NCI-H2107 treated with DMSO at 0.1 percent for 48 hours (cell line): Measurements from ENCODE around the gene CALR3.
"Not testable (repeated sequence)": the region's sequence is repeated elsewhere in the genome, so short reads cannot be mapped to it uniquely, and the experiment has no call there.

Experiments used
- DNase-seq: peaks from one replicate; lab custom pipeline; 2025; ENCODE audit not compliant: unreplicated experiment; lab: John Stamatoyannopoulos, UW

The CALR3 gene

GRCh38 chr19:16524991-16525734 lies 29.2 kb upstream of the CALR3 start:
- no peak for DNase-seq

DNA sequence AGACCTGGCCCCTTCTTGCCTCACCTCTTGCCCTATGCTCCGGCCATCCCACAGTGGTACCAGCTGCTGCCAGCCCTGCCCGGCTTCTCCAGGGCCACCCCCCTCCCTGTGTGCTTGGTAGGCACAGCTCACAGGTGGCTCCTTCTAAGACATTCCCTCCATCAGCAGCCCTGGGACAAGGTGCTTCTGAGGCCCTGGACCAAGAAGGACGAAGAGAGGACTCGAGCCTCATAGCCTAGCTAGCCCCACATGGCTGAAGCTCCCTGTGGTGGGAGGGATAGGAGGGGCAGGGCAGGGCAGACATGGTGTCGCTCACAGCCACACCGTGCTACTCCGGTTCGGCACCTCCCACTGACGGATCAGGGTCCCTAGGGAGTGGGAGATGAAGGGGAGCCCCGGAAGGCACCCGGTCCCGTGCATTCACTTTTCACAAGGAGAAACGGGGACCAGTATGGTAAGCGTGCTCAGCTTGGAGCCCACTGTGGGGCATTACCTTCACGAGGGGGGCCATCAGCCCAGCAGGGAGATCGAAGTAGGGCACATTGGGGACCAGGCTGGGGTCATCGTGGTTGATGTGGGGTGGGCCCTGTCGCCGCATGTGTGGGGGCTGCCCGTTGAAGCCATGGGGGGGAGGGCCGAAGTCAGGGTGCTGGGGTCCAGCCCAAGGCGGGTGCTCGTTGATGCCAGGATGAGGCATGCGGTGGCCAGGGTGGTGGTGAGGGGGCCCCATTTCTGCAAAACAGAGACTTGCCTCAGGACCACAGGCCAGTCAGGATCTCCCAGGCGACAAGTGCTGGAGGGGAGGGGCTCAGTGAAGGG lies 26.8 kb upstream of the CALR3 start:
- DNase-seq = no peak

DNA sequence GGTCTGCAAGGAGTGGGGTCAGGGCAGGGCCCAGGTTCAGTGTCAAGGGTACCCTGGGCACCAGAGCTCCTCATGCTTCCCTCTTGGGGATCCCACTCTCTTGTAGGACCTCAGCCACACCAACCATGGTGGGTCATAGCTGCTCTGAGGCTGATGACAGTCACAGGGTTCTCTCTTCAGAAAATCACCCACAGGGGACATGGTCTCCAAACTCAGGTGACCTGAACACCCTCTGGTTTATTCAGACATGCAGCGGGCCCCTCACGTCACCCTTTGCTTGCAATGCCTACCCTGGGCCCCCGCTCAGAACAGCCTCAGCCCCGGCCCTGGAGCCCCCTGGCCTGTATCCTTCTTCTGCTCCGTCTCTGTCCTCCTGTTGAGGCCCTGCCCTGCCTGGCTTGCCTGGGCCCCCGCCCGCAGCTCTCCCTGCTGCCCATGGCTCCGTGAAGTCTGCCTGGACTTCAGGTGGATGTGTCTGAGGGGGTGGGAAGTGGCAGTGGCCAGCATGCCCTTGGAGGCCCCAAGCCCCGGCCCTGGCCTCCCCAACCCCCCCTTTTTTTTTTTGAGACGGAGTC lies 25.8 kb upstream of the CALR3 start:
- no peak for DNase-seq

DNA sequence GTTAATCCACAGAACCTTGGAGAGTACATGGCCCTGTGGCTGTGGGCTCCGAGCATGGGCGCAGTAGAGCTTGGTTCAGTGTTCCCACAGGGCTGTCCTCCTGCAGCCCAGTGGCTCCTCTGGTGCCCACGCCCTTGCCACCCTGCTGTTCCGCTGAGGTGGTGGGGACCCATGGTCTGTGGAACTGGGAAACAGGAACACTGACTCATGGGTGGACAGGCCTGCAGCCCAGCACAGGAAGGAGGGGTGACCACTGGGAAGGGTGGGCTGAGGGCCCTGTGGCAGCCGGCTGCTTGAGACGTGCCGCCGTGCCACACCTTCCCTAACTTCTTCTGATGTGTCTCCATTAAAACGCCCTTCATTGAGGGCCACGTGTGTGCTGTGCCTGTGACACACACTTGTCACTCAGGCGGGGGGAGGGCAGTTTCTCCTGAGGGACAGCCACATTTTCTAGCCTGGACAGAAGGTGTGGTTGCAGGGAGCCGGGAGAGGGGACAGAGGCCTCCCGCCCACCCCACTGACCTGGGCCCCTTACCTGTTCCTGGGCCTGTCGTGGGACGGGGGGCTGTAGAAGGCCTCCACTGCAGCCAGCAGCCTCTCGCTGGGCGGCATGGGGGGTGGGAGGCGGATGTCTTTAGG lies 25.1 kb upstream of the CALR3 start:
- no peak for DNase-seq

DNA sequence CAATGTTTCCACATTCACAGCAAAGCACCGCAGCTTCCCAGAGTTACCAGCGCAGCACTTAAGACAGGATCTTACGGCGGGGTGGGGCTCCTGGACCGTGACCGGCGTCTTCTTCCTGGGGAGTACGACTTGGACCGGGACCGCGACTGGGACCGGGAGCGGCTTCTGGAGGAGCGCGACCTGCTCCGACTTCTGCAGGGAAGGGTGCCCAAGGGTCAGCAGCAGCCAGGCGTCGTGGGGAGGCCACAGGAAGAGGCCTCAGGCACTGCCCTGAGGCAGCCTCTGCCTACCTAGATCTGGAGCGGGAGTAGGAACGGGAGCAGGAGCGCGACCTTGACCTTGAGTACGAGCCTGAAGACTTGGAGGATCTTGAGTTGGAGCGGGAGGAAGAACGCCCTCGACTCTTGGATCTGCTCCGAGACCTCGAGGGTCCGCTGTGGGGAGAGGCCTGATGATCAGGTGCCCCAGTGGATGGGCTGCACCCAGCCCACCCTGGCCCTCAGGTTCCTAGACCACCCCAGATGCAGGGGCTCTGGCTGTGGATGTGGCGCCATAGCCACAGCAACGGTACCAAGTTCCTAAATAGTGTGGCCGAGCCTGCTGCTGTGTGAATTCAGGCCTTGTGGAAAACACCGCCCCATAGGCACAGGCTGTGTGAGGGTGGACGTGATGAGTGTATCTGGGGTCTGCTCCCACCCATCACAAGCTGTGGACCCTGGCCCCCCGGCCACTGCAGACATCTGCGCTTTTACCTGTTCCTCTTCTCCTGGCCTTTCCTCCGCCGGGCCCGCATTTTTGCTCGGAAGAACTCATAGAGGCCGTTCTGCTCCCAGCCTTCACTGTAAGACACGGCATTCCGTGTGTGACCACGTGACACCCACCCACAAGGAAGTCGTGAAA lies 24.4 kb upstream of the CALR3 start:
- DNase-seq = no peak

DNA sequence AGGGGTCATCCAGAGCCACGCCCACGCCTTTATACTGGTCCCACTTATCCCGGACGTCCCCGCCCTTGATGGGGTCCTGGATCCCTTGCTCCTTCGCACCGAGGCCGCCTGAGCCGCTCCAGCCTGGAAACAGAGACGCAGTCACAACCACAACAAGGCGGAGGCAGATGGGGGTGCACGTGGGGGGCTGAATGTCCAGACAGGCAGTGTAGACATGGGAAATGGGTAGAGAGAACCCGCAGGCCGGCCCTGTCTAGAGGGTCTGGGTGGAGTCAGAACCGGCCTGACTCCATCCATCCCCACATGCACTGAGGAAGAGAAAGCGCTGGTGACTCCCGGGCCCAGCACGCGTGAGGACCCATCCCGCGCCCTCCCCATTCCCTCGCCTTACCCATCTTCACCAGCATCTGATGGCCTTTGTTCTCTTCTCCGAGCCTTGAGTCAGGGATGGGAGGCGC lies 23.3 kb upstream of the CALR3 start:
- no peak for DNase-seq

DNA sequence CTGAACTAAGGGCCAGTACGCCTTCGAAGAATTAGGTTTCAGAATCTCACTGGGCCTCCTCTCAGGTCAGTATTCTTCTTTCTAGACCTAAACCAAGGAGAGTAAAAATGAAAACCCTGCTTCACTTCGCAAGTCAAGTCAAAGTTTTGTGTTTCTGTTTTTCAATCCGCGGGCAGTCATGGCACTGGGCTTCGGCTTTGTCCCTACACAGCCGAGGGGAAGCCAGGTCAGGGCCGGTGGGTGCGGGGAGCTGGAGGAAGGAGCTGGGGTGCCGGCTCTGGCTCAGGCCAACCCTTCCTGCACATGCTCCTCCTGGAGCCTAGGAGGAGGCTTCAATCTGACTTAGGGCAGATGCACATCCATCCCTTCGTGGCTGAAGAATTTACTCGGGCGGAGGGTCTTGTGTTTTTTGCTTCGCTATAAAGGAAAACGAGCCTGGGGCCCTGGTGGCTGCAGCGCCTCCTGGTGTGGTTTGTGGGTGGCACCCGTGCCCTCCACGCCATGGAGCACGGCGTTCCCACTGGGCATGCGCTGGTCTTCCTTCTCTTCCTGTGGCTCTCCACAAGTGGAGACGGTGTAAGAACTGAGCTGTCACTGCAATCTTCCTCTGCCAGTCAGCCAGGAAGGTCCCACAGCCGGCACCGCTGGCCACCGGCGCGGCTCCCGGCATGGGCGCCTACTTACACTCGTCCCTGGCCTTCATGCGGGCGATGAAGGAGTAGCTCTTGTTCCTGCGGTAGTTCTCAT lies 22.7 kb upstream of the CALR3 start:
- DNase-seq = no peak

- DNase-seq = no peak
Observed at GRCh38 chr19:16518061-16518460, 22.1 kb upstream of the CALR3 start.

DNA sequence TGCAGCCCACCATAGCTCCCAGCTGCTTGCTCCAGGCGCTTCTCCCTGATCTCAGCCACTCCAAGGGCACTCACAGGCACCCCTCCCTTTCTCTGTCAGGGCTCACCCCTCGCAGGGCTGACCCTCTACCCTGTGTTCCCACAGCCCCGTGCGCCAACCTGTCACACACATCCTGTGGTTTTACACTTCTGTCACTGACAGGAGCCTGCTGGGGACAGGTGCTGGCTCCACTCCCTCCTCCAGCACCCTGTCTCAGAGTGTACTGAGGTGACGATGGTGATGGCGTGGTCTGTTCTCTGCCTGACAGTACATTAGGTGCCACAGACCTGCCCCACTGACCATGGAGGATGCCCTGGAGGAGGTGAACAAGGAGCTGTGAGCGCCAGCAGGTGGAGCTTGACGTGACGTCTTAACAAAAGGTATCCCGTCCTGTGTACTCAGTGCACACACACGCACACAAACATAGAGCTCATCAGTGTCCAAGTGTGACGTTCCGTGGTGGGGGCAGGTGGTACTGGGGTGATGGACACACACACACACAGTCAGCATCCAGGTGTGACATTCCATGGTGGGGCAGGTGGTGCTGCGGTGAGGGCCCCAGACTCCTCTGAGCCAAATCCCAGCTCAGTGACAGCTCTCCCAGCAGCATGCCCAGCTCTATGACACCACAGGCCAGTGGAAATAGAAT lies 21.1 kb upstream of the CALR3 start:
- DNase-seq = no peak

- DNase-seq = no peak
Observed at GRCh38 chr19:16516381-16516780, 20.4 kb upstream of the CALR3 start.

- no peak for DNase-seq
Observed at GRCh38 chr19:16514383-16515019, 18.5 kb upstream of the CALR3 start.

GRCh38 chr19:16512611-16513010 lies 16.6 kb upstream of the CALR3 start:
- not testable (repeated sequence) for DNase-seq

DNA sequence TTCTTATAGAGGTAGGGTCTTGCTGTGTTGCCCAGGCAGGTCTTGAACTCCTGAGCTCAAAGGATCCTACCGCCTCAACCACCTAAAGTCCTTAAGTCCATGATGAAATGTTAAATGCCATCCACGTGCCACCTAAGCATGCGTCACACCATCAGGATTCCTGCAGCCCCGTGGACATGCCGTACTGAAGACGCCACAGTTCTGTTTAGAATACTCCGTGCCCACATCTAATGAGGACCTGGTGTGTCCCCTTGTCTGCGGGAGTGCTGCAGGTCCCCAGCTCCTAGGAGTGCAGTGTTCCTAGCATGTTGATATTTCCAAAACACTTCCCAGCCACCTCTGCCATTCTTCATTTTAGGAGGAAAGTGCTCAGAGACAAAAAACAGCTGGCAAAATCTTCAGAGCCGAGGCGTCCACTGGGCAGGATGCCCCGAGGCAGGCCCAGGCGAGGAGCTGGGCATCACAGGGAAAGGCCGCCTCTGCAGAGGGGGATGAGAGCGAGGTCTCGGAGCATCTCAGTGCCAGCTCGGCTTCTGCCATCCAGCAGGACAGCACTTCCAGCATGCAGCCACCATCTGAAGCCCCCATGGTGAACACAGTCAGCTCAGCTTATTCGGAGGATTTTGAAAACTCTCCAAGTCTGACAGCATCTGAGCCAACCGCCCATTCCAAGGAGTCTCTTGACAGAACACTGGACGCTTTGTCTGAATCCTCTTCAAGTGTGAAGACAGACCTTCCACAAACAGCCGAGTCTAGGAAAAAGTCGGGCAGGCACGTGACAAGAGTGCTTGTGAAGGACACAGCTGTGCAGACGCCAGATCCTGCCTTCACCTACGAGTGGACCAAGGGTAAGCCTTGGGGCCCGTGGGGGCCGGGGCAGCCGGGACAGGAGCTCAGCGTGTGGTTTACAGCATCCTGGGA lies 13.4 kb upstream of the CALR3 start:
- no peak for DNase-seq

GRCh38 chr19:16508546-16508945 lies 12.6 kb upstream of the CALR3 start:
- no peak for DNase-seq

DNA sequence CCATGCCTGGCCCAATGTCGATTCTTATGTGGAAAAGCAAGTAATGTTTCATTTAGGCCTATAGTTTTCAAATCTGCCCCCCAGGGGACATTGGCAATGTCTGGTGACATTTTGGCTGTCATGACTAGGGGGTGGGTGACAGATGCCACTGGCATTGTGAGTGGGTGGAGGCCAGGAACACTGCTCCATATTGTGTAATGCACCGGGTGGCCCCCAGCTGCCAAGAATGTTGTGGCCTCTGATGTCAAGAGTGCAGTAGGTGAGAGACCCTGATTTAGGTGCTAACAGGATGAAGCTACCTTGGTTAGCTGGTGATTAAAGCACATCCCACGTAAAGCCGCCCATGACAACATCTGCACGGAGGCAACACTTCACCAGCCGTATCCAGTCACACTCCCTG lies 11.0 kb upstream of the CALR3 start:
- no peak for DNase-seq

GRCh38 chr19:16506161-16506560 lies 10.2 kb upstream of the CALR3 start:
- not testable (repeated sequence) for DNase-seq

DNA sequence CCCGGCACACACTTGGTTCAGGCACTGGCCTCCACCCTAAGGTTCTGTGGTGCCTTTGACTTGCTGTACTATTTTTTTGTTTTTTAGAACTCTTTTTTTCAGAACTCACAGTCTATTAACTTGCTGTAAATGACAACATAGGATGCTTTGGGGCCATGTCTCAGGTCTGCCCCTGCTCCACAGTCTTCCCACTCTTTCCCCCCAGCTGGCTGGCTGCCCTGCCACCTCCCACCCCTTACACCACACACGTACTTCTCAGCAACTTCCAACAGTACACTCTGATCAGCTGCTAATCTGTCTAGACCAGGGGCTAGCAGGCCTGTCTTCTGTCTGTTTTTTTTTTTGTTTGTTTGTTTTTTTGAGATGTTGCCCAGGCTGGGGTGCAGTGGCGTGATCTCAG lies 8.3 kb upstream of the CALR3 start:
- DNase-seq = no peak

GRCh38 chr19:16497837-16498236 lies 1.9 kb upstream of the CALR3 start:
- no peak for DNase-seq
